Breast epithelium (tissue), 3 donors: Measurements from ENCODE around the gene MYO3B.

Experiments
- CTCF ChIP-seq, 3 donors: fragments of 450-650 bp; IDR thresholded peaks; one replicate each; pipeline ENCODE4 v1.5.1; 2016 to 2017; ENCODE audit warnings: antibody characterized with exemption in 3 of 3, mild to moderate bottlenecking in 3 of 3, moderate library complexity in 3 of 3
- POLR2A ChIP-seq: fragments of 450-650 bp; IDR thresholded peaks from one replicate; pipeline ENCODE4 v1.6.1; 2016; ENCODE audit warnings: antibody characterized with exemption, mild to moderate bottlenecking, moderate library complexity
- POLR2AphosphoS5 ChIP-seq, 3 donors: sonication (generic); formaldehyde crosslinking; IDR thresholded peaks; one replicate each; pipeline ENCODE4 v1.6.1; 2017; ENCODE audit warnings: antibody characterized with exemption in 3 of 3

- TF ChIP-seq POLR2A, result no peak
- no peak for TF ChIP-seq CTCF (IDR thresholded peaks at IDR 0.05)
- no peak for TF ChIP-seq POLR2AphosphoS5 (IDR thresholded peaks at IDR 0.05)
Observed at GRCh38 chr2:170267071-170267470, 89.1 kb downstream of the MYO3B start.
